ENCODE data around the gene CRYL1. TPM values are rescaled to one million over a fixed set of nuclear protein-coding genes. Genes with fewer than 3 reads are reported as not detected.
A peak's percentile ranks its signal among the peaks of the same experiment; 100 is the strongest.

Gene CRYL1
- total and polyA plus RNA-seq, 9 of the 15 experiments (the other 6 are each of a cell fraction or from before 2014, with no cell fraction given), result 1.0 to 6.9 (median 2.4) TPM

GRCh38 chr13:20567881-20568528, 42.3 kb upstream of the CRYL1 start (continued):
- peak; percentile 80 for TF ChIP-seq MGA (IDR thresholded peaks at IDR 0.05)
- peak in 1 of 2 experiments; percentile 43 for TF ChIP-seq E2F6 (IDR thresholded peaks at IDR 0.05; ENCODE audit: borderline replicate concordance in 1 of 2, extremely low read depth in 1 of 2, insufficient read depth in 1 of 2, insufficient read length in 1 of 2, low read depth in 1 of 2, low read length in 1 of 2, poor library complexity in 1 of 2, severe bottlenecking in 1 of 2)
- peak; percentile 54 for TF ChIP-seq L3MBTL2 (IDR thresholded peaks at IDR 0.05)
- TF ChIP-seq PKNOX1 (IDR thresholded peaks at IDR 0.05), result no peak

Data from K562 (cell line).